HEK293T (cell line): ENCODE measurements around the gene C10orf95.

Source experiments
- BHLHE40 ChIP-seq: fragments of 450-650 bp; IDR thresholded peaks from 2 replicates; pipeline ENCODE4 v1.6.1; 2016; ENCODE audit warnings: mild to moderate bottlenecking, moderate library complexity, borderline replicate concordance
- FOXM1 ChIP-seq: fragments of 450-650 bp; IDR thresholded peaks from 2 replicates; pipeline ENCODE4 v1.6.1; 2017; ENCODE audit warnings: mild to moderate bottlenecking, borderline replicate concordance
- SP1 ChIP-seq: fragments of 450-650 bp; IDR thresholded peaks from 2 replicates; pipeline ENCODE4 v1.6.1; 2017
- SUZ12 ChIP-seq: fragments of 450-650 bp; IDR thresholded peaks from 2 replicates; pipeline ENCODE4 v1.6.1; 2016; ENCODE audit warnings: mild to moderate bottlenecking
- TARDBP ChIP-seq: fragments of 450-650 bp; IDR thresholded peaks from 2 replicates; pipeline ENCODE4 v1.6.1; 2016

GRCh38 chr10:102421507-102421756, 29.9 kb downstream of the C10orf95 start:
- TF ChIP-seq FOXM1: no peak
- no peak for TF ChIP-seq BHLHE40
- no peak for TF ChIP-seq TARDBP
- TF ChIP-seq SUZ12: no peak
- TF ChIP-seq SP1: no peak
